Fibroblast of lung (primary cell): ENCODE results near the gene PJA1. TPM values are rescaled to one million over a fixed set of nuclear protein-coding genes. Genes with fewer than 3 reads are reported as not detected.
A peak's percentile ranks its signal among the peaks of the same experiment; 100 is the strongest.

Experiments
- DNase-seq, 2 donors: peaks; one replicate each; pipeline versions ENCODE4 v3.0.0 to v3.0.0-alpha.2; 2010; ENCODE audit warnings: low read depth in 2 of 2
- H2AFZ ChIP-seq: 2 replicates; pipeline ENCODE4 v1.5.1; 2012; ENCODE audit warnings: low read length, control low read depth, inconsistent platforms
- H3K27ac ChIP-seq: 2 replicates; pipeline ENCODE4 v1.5.1; 2011; ENCODE audit warnings: low read length, control low read depth; ENCODE audit not compliant: insufficient read depth
- H3K27me3 ChIP-seq: 2 replicates; pipeline ENCODE4 v1.5.1; 2011; ENCODE audit warnings: mild to moderate bottlenecking, low read length; ENCODE audit not compliant: control insufficient read depth, insufficient read depth
- H3K36me3 ChIP-seq: 2 replicates; pipeline ENCODE4 v1.5.1; 2011; ENCODE audit warnings: low read length; ENCODE audit not compliant: control insufficient read depth, insufficient read depth
- H3K4me1 ChIP-seq: 2 replicates; pipeline ENCODE4 v1.5.1; 2011; ENCODE audit warnings: low read length; ENCODE audit not compliant: control insufficient read depth, insufficient read depth; ENCODE audit errors: extremely low read depth
- H3K4me2 ChIP-seq: 2 replicates; pipeline ENCODE4 v1.5.1; 2011; ENCODE audit warnings: low read length, control low read depth; ENCODE audit not compliant: insufficient read depth; ENCODE audit errors: extremely low read depth
- H3K4me3 ChIP-seq, 4 experiments: fragments of 200-600 bp in 1 of 4; sonication (generic) in 1 of 4; replicated peaks in 1 of 4; 2 replicates each; pipeline ENCODE4 v1.5.1; 2011 to 2016; ENCODE audit warnings: low read length in 4 of 4, low read depth in 3 of 4, mild to moderate bottlenecking in 3 of 4, control low read depth in 2 of 4, inconsistent platforms in 1 of 4, mixed read lengths in 1 of 4; ENCODE audit not compliant: insufficient read depth in 1 of 4; ENCODE audit errors: control extremely low read depth in 1 of 4
- H3K79me2 ChIP-seq: 2 replicates; pipeline ENCODE4 v1.5.1; 2012; ENCODE audit warnings: mild to moderate bottlenecking, low read length, inconsistent platforms; ENCODE audit not compliant: control insufficient read depth, insufficient read depth
- H3K9ac ChIP-seq: 2 replicates; pipeline ENCODE4 v1.5.1; 2011; ENCODE audit warnings: mild to moderate bottlenecking, low read length, control low read depth; ENCODE audit not compliant: insufficient read depth
- H3K9me3 ChIP-seq: 2 replicates; pipeline ENCODE4 v1.5.1; 2012; ENCODE audit warnings: low read depth, low read length; ENCODE audit not compliant: control insufficient read depth, insufficient read depth
- H4K20me1 ChIP-seq: 2 replicates; pipeline ENCODE4 v1.5.1; 2011; ENCODE audit warnings: low read length; ENCODE audit not compliant: control insufficient read depth, insufficient read depth; ENCODE audit errors: extremely low read depth
- EZH2 ChIP-seq: IDR thresholded peaks from 2 replicates; pipeline ENCODE4 v1.5.1; 2012; ENCODE audit warnings: low read length, control low read depth, mild to moderate bottlenecking; ENCODE audit errors: missing control alignments
- polyA plus RNA-seq, 2 donors: library from polyadenylated mRNA; depleted of rRNA in 1 of 2; stranded (reverse) in 1 of 2; unstranded in 1 of 2; fragments of >200 nt; gene quantifications; 2 replicates each; pipeline ENCODE4 v1.2.1, GENCODE V29; 2011 to 2012; ENCODE audit warnings: missing spikeins in 1 of 2
- total RNA-seq: library from RNA; depleted of rRNA; stranded (reverse); fragments of >200 nt; gene quantifications from 2 replicates; pipeline ENCODE4 v1.2.1, GENCODE V29; 2014
- TF ChIP-seq, protein P1 (sequence below), 2 donors: IDR thresholded peaks in 1 of 2; conservative IDR thresholded peaks in 1 of 2; 1 replicate in 1 of 2; 2 replicates in 1 of 2; pipeline ENCODE4 v1.5.1; 2011 to 2012; ENCODE audit warnings: low read length in 2 of 2, control low read depth in 1 of 2, inconsistent platforms in 1 of 2, low read depth in 1 of 2, mild to moderate bottlenecking in 1 of 2

PJA1 gene
- total and polyA plus RNA-seq, 2 donors (not counting 1 experiment from before 2014, with no cell fraction given): 24.7 to 28.2 TPM

DNA sequence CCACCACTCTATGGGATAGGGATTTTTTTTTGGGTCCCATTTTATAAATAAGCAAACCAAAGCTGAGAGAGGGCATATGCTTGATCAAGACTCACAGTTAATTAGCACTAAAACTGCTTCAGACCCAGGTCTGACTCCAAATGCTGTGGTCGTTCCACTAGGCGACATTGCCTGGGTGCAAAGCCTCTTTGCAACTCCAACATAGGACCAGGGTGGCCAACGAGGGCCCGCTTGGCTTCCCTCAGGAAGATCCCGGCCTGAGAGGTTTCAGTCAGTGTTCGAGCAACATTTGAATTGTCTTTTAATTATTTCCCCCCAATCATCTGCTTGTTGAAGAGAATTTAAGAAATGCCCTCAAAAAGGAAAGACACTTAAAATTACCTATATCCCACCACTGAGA lies 11.2 kb downstream of the PJA1 start:
- Histone ChIP-seq H3K79me2 (no peaks in the 10 kb centered on the region), H3K4me3 (no peak overlapping the region), H3K9ac (no peak overlapping the region), H3K4me2 (no peak overlapping the region), H4K20me1 (no peaks in the 10 kb centered on the region), H3K4me1 (peaks cover 2% of the 10 kb centered on the region), H2AFZ (no peak overlapping the region), H3K27me3 (no peaks in the 10 kb centered on the region), H3K27ac (no peak overlapping the region), H3K9me3 (no peaks in the 10 kb centered on the region), H3K36me3 (no peaks in the 10 kb centered on the region)
- no peak for DNase-seq
- TF ChIP-seq, protein P1, sequence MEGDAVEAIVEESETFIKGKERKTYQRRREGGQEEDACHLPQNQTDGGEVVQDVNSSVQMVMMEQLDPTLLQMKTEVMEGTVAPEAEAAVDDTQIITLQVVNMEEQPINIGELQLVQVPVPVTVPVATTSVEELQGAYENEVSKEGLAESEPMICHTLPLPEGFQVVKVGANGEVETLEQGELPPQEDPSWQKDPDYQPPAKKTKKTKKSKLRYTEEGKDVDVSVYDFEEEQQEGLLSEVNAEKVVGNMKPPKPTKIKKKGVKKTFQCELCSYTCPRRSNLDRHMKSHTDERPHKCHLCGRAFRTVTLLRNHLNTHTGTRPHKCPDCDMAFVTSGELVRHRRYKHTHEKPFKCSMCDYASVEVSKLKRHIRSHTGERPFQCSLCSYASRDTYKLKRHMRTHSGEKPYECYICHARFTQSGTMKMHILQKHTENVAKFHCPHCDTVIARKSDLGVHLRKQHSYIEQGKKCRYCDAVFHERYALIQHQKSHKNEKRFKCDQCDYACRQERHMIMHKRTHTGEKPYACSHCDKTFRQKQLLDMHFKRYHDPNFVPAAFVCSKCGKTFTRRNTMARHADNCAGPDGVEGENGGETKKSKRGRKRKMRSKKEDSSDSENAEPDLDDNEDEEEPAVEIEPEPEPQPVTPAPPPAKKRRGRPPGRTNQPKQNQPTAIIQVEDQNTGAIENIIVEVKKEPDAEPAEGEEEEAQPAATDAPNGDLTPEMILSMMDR (conservative IDR thresholded peaks at IDR 0.05 in 1 of 2, IDR thresholded peaks at IDR 0.05 in 1 of 2; ENCODE audit: low read depth in 1 of 2, low read length in 2 of 2): no peak
- no peak for TF ChIP-seq EZH2

DNA sequence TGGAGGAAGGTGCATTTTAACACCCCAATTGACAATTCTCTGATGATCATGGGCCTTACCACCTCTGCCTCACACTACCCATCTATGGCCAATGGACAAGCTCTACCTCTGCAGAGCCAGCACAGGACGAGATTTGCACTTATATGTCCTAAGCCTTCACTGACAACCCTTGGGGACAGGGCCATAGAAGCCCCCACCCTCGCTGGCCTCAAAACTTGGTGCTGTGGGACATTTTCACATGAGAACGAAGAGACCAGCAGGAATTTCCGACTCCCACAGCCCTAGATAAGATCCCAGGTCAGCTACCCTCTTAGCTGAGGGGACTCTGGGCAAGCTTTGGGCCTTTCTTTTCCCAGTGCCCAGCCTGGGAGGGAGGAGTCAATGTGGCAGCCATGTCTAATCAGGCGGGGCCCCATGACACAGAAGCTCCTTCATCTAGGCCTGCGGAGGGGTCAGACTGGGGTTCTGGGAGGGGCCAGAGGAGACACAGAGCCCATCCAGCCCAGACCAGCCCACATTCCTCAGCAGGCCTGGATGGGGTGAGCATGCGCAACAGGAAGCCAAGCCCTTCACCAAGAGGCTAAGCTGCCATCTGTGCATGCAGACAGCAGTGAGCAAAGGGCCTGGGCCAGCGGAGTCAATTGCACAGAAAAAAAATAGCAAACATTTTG lies 12.1 kb downstream of the PJA1 start:
- H2AFZ ChIP-seq: no peak overlapping the region

DNA sequence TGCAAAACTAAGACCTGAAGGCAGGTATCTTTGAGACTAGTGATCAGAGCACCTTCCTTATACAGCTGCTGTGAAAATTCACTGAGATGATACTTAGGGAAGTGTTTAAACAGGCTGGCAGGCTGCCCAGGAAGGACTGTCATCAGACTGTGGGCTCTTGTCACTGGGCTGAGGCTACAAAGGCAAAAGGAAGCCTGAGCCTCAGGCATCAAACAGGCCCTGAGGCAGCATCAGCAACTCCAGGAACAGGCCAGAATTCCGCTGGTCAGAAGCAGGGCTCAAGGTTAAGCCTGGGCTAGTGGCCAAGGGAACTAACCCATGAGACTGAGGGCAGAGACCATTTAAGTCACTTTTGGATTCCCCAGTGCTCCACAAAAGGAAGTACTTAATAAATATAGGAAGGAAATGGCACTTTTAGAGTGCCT lies 12.8 kb downstream of the PJA1 start:
- Histone ChIP-seq H3K9me3 (no peaks in the 10 kb centered on the region), H3K4me2 (no peak overlapping the region), H2AFZ (no peak overlapping the region), H4K20me1 (no peaks in the 10 kb centered on the region), H3K4me3 (no peak overlapping the region), H3K36me3 (no peaks in the 10 kb centered on the region), H3K27me3 (no peaks in the 10 kb centered on the region), H3K27ac (no peak overlapping the region), H3K4me1 (no peaks in the 10 kb centered on the region), H3K79me2 (no peaks in the 10 kb centered on the region), H3K9ac (no peak overlapping the region)
- no peak for TF ChIP-seq EZH2
- TF ChIP-seq, protein P1 (conservative IDR thresholded peaks at IDR 0.05 in 1 of 2, IDR thresholded peaks at IDR 0.05 in 1 of 2; ENCODE audit: low read depth in 1 of 2, low read length in 2 of 2): no peak
- DNase-seq: no peak

More for the DNA sequence above, 12.1 kb downstream of the PJA1 start:
- Histone ChIP-seq H3K27me3 (no peaks in the 10 kb centered on the region), H3K4me1 (no peaks in the 10 kb centered on the region), H3K36me3 (no peaks in the 10 kb centered on the region), H3K4me3 (no peak overlapping the region), H3K4me2 (no peak overlapping the region), H3K9me3 (no peaks in the 10 kb centered on the region), H4K20me1 (no peaks in the 10 kb centered on the region), H3K27ac (no peak overlapping the region), H3K9ac (no peak overlapping the region), H3K79me2 (no peaks in the 10 kb centered on the region)
- TF ChIP-seq, protein P1 (conservative IDR thresholded peaks at IDR 0.05 in 1 of 2, IDR thresholded peaks at IDR 0.05 in 1 of 2; ENCODE audit: low read depth in 1 of 2, low read length in 2 of 2): no peak
- no peak for TF ChIP-seq EZH2
- peak in 1 of 2 donors; percentile 70 for DNase-seq
